Prostate gland (tissue), 2 donors: ENCODE results near the gene TMEM165. TPM values are rescaled to one million over a fixed set of nuclear protein-coding genes. Genes with fewer than 3 reads are reported as not detected.

ENCODE experiments used
- DNase-seq: peaks from one replicate; pipeline ENCODE4 v3.0.0-alpha.2; 2019; ENCODE audit warnings: low spot score
- H3K27ac ChIP-seq, 2 donors: fragments of 200-600 bp; sonication (generic); 2 replicates each; pipeline ENCODE4 v1.5.1; 2017 to 2019
- H3K27me3 ChIP-seq: fragments of 200-600 bp; sonication (generic); replicated peaks from 2 replicates; pipeline ENCODE4 v1.5.1; 2019; ENCODE audit not compliant: insufficient read depth
- H3K36me3 ChIP-seq, 2 donors: fragments of 200-600 bp; sonication (generic); 1 replicate in 1 of 2; 2 replicates in 1 of 2; pipeline versions ENCODE4 v1.5.1 to v1.8.1; 2017 to 2019
- H3K4me1 ChIP-seq: fragments of 200-600 bp; sonication (generic); replicated peaks from 2 replicates; pipeline ENCODE4 v1.5.1; 2019
- H3K4me3 ChIP-seq, 2 donors: fragments of 200-600 bp; sonication (generic); 2 replicates each; pipeline ENCODE4 v1.5.1; 2017 to 2019
- H3K9me3 ChIP-seq: fragments of 200-600 bp; sonication (generic); 2 replicates; pipeline ENCODE4 v1.5.1; 2017
- POLR2A ChIP-seq: fragments of 450-650 bp; IDR thresholded peaks from one replicate; pipeline ENCODE4 v1.6.1; 2016; ENCODE audit warnings: antibody characterized with exemption, mild to moderate bottlenecking
- POLR2AphosphoS5 ChIP-seq: sonication (generic); formaldehyde crosslinking; IDR thresholded peaks from one replicate; pipeline ENCODE4 v1.6.1; 2017; ENCODE audit warnings: antibody characterized with exemption
- WGBS: methylation state at CpG from one replicate; pipeline ENCODE4 v1.1.5; 2018; 5-methylcytosine and 5-hydroxymethylcytosine counted together
- intact Hi-C: fragments of 100-400 bp; cut with DNase I; formaldehyde crosslinking; loops from one replicate; pipeline ENCODE4 v1.14.2; 2022
- total RNA-seq, 2 donors: library from RNA; depleted of rRNA; stranded (reverse); fragments of >200 nt; gene quantifications; one replicate each; pipeline ENCODE4 v1.1.0, GENCODE V29; 2016
- TF ChIP-seq, protein P1 (sequence below), 4 experiments: fragments of 200-600 bp in 2 of 4; fragments of 450-650 bp in 2 of 4; sonication (generic) in 2 of 4; IDR thresholded peaks; 1 replicate in 3 of 4; 2 replicates in 1 of 4; pipeline ENCODE4 v1.5.1; 2016 to 2019; ENCODE audit warnings: antibody characterized with exemption in 4 of 4, mild to moderate bottlenecking in 2 of 4, moderate library complexity in 2 of 4

The TMEM165 gene
- total RNA-seq, 2 donors from 2014 or later, result 117 to 183 TPM

DNA sequence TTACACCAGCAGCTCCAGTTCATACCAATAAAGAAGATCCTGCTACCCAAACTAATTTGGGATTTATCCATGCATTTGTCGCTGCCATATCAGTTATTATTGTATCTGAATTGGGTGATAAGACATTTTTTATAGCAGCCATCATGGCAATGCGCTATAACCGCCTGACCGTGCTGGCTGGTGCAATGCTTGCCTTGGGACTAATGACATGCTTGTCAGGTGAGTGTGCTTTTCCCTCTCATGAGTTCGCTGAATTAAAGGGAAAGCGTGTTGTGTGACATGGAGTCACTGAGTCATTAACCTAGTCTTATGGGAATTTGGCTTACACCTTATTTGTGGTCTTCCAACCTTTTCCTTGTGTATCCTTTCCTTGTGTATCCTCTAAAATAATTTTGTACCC is 15.9 kb downstream of the TMEM165 start:
- 92% methylated on average over 6 of the region's 6 CpGs for WGBS
- Histone ChIP-seq H3K27me3 (no peaks in the 10 kb centered on the region), H3K4me3 (no peak overlapping the region), H3K9me3 (no peaks in the 10 kb centered on the region), H3K27ac (no peak overlapping the region), H3K36me3 (no peaks in the 10 kb centered on the region), H3K4me1 (no peaks in the 10 kb centered on the region)
- DNase-seq, result no peak
- intact Hi-C loops, result no loop called here
- TF ChIP-seq POLR2AphosphoS5, result no peak

GRCh38 chr4:55416176-55416575 is 20.4 kb downstream of the TMEM165 start:
- Histone ChIP-seq H3K27me3 (no peaks in the 10 kb centered on the region), H3K4me3 (no peak overlapping the region), H3K27ac (no peak overlapping the region), H3K36me3 (no peaks in the 10 kb centered on the region), H3K4me1 (no peaks in the 10 kb centered on the region), H3K9me3 (no peaks in the 10 kb centered on the region)
- no peak for TF ChIP-seq POLR2AphosphoS5
- TF ChIP-seq POLR2A, result no peak
- TF ChIP-seq, protein P1, sequence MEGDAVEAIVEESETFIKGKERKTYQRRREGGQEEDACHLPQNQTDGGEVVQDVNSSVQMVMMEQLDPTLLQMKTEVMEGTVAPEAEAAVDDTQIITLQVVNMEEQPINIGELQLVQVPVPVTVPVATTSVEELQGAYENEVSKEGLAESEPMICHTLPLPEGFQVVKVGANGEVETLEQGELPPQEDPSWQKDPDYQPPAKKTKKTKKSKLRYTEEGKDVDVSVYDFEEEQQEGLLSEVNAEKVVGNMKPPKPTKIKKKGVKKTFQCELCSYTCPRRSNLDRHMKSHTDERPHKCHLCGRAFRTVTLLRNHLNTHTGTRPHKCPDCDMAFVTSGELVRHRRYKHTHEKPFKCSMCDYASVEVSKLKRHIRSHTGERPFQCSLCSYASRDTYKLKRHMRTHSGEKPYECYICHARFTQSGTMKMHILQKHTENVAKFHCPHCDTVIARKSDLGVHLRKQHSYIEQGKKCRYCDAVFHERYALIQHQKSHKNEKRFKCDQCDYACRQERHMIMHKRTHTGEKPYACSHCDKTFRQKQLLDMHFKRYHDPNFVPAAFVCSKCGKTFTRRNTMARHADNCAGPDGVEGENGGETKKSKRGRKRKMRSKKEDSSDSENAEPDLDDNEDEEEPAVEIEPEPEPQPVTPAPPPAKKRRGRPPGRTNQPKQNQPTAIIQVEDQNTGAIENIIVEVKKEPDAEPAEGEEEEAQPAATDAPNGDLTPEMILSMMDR (IDR thresholded peaks at IDR 0.05), result no peak
- WGBS, result 79% methylated on average over 3 of the region's 3 CpGs
- no peak for DNase-seq
- intact Hi-C loops, result no loop called here

DNA sequence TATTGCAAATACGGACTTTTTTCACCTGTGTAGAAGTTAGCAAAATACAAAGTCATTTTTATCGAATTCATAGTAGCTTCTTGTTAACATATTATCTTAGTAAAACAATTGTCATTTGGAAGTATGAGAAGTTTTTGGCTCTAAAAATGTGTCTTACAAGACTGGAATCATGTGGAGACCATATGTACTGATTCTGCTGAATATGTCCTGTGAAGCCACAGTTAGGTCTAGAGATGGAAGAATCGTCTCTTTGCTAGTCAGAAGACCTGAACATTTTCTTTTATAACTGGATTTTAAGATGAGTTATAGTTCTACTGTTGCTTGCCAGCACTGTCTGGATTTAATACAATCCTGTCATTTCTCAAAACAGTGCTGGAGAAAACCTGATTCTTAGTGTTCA is 29.0 kb downstream of the TMEM165 start:
- no peaks in the 10 kb centered on the region for H3K9me3 ChIP-seq
- no peak for DNase-seq
- WGBS, result 76% methylated on average over 3 of the region's 3 CpGs
- no peak overlapping the region for H3K27ac ChIP-seq
- no peaks in the 10 kb centered on the region for H3K4me1 ChIP-seq
- TF ChIP-seq POLR2A (no peak), POLR2AphosphoS5 (no peak)
- TF ChIP-seq, protein P1 (IDR thresholded peaks at IDR 0.05), result no peak
- H3K36me3 ChIP-seq, result no peaks in the 10 kb centered on the region
- no peaks in the 10 kb centered on the region for H3K27me3 ChIP-seq
- intact Hi-C loops, result no loop called here
- no peak overlapping the region for H3K4me3 ChIP-seq

DNA sequence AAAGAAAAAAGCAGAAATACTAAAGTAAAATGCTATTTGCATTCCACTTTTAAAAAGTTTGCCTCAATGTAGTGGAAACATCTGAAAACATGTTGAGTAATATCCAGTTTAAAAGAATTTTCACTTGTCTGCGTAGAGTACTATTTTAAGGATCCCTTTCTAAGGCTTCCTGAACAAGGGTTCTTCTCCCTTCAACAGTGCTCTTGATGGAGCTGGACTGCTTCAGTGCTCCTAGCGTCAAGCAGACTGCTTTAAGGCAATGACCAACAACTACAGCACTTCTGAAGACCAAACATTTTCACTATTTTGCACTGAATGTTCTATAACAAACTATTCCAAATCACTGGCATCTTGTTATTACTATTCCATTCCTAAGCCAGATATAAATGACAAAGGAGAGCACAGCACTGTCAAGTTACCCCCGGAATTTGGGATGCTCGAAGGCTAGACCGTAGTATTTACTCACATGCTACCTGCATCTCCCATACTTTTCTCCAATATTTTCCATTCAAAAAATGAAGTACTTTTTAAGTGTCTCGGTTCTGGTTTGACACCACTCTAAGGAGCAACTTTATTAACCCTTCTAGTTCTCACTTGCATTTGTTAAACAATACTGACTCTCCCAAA is 36.1 kb downstream of the TMEM165 start:
- no peaks in the 10 kb centered on the region for H3K27me3 ChIP-seq
- no peaks in the 10 kb centered on the region for H3K36me3 ChIP-seq
- 81% methylated on average over 6 of the region's 6 CpGs for WGBS
- no peak for TF ChIP-seq POLR2A
- TF ChIP-seq POLR2AphosphoS5, result no peak
- TF ChIP-seq, protein P1 (IDR thresholded peaks at IDR 0.05), result no peak
- H3K9me3 ChIP-seq, result no peaks in the 10 kb centered on the region
- H3K27ac ChIP-seq, result no peak overlapping the region
- DNase-seq, result no peak
- H3K4me3 ChIP-seq, result no peak overlapping the region
- no peaks in the 10 kb centered on the region for H3K4me1 ChIP-seq
- intact Hi-C loops, result no loop called here

DNA sequence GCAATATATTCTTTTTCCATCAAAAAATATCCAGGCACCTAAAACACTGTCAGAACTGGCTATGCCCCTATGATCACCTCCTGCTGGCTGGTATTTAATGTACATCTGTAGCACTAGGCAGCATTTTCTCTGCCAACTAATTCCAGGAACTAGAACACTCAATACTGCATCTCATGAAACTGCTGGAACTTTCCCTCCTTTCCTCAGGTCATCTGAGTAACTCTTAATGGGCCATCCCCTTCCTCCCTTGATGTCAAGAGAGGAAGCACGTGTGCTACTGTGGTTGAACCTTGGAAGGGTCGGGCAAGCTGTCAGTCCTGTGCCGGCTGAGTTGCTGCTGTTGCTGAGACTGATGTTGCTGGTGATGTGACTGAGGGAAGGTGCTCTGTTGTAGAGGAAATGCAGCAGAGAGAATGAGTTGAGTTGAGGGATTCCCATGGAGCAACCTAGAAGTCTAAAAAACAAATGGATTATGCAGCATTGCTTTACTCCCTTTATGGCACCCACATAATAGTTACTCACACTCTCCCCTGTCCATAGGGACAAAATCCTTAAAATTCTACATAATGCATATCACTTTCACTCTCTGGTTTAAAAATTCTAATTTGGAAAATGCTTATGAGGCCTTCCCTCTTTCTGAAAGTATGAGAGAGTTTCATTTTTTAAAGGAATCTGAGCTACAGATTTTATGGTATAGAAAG is 39.5 kb downstream of the TMEM165 start:
- Histone ChIP-seq H3K27me3 (no peaks in the 10 kb centered on the region), H3K4me1 (no peaks in the 10 kb centered on the region), H3K4me3 (no peak overlapping the region), H3K9me3 (no peaks in the 10 kb centered on the region), H3K36me3 (no peaks in the 10 kb centered on the region), H3K27ac (no peak overlapping the region)
- no peak for DNase-seq
- WGBS, result 62% methylated on average over 3 of the region's 3 CpGs
- intact Hi-C loops, result no loop called here
- no peak for TF ChIP-seq POLR2A
- no peak for TF ChIP-seq POLR2AphosphoS5
- TF ChIP-seq, protein P1 (IDR thresholded peaks at IDR 0.05), result no peak
